CD4-positive, alpha-beta T cell treated with Interferon gamma for 1 hour (primary cell): ENCODE data around the gene SREBF2.
"Not testable (repeated sequence)": the region's sequence is repeated elsewhere in the genome, so short reads cannot be mapped to it uniquely, and the experiment has no call there.

ENCODE experiments used
- DNase-seq: peaks from one replicate; pipeline ENCODE4 v3.0.0-alpha.2; 2020

SREBF2 gene

GRCh38 chr22:41821471-41822316 is 11.2 kb upstream of the SREBF2 start:
- no peak for DNase-seq

GRCh38 chr22:41822317-41823057 is 10.4 kb upstream of the SREBF2 start:
- no peak for DNase-seq

- DNase-seq: no peak
Observed at GRCh38 chr22:41823797-41824196, 9.1 kb upstream of the SREBF2 start.

GRCh38 chr22:41825376-41825775 is 7.5 kb upstream of the SREBF2 start:
- DNase-seq: no peak

- no peak for DNase-seq
Observed at GRCh38 chr22:41826021-41826420, 6.9 kb upstream of the SREBF2 start.

- DNase-seq: no peak
Observed at GRCh38 chr22:41826430-41827383, 6.2 kb upstream of the SREBF2 start.

GRCh38 chr22:41827671-41828070 is 5.2 kb upstream of the SREBF2 start:
- no peak for DNase-seq

GRCh38 chr22:41828516-41828915 is 4.4 kb upstream of the SREBF2 start:
- DNase-seq: no peak

GRCh38 chr22:41830174-41830573 is 2.7 kb upstream of the SREBF2 start:
- DNase-seq: no peak

GRCh38 chr22:41831383-41831782 is 1.5 kb upstream of the SREBF2 start:
- peak; percentile 24 for DNase-seq

- no peak for DNase-seq
Observed at GRCh38 chr22:41831828-41832552, 915 bp upstream of the SREBF2 start.

GRCh38 chr22:41833369-41834004 is 582 bp downstream of the SREBF2 start:
- DNase-seq: peak; percentile 46

GRCh38 chr22:41834005-41834944 is 1.4 kb downstream of the SREBF2 start:
- DNase-seq: no peak

- DNase-seq: not testable (repeated sequence)
Observed at GRCh38 chr22:41835462-41835861, 2.6 kb downstream of the SREBF2 start.

- no peak for DNase-seq
Observed at GRCh38 chr22:41836551-41836950, 3.6 kb downstream of the SREBF2 start.

GRCh38 chr22:41838842-41839618 is 6.1 kb downstream of the SREBF2 start:
- no peak for DNase-seq

- DNase-seq: no peak
Observed at GRCh38 chr22:41840216-41840615, 7.3 kb downstream of the SREBF2 start.

- no peak for DNase-seq
Observed at GRCh38 chr22:41841085-41841712, 8.3 kb downstream of the SREBF2 start.
